ENCODE measurements around the gene CABCOCO1.

The CABCOCO1 gene

GRCh38 chr10:61642676-61643075, 20.1 kb upstream of the CABCOCO1 start:
- no peak overlapping the region for H3K27ac ChIP-seq (ENCODE audit: low read depth, low read length)
- H3K9ac ChIP-seq (ENCODE audit: low read length), result no peak overlapping the region
- H3K27me3 ChIP-seq (ENCODE audit: control insufficient read depth in 1 of 2, insufficient read depth in 2 of 2, low read length in 2 of 2), result no peaks in the 10 kb centered on the region
- no peaks in the 10 kb centered on the region for H3K9me3 ChIP-seq (ENCODE audit: low read length)
- H3K4me1 ChIP-seq (ENCODE audit: insufficient read depth, low read length), result peaks cover 21% of the 10 kb centered on the region
- H3K4me3 ChIP-seq (ENCODE audit: low read depth in 1 of 2, low read length in 2 of 2), result no peak overlapping the region
- no peaks in the 10 kb centered on the region for H3K36me3 ChIP-seq (ENCODE audit: insufficient read depth, low read length)

DNA sequence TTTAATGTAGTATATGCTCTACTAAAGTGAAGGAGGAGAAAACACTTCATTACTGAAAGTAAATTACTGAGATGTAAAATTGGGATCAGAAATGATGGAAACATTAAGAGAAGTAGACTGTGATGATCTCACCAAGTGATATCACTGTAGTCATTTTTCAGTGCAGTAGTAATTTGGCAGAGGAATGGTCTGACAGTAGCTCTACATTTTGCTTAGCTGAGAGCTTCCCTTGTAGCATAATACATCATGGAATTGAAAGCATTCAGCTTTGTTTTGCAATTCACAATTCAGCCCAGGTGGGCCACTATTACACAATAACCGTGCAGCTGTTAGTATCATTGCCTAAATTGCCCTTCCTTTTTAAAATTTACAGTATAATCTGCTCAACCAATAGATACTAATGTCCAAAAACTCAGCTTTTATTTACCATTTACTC, 19.4 kb upstream of the CABCOCO1 start:
- Histone ChIP-seq H3K4me1 (ENCODE audit: insufficient read depth, low read length) (peaks cover 21% of the 10 kb centered on the region), H3K9me3 (ENCODE audit: low read length) (no peaks in the 10 kb centered on the region), H3K27me3 (ENCODE audit: control insufficient read depth in 1 of 2, insufficient read depth in 2 of 2, low read length in 2 of 2) (no peaks in the 10 kb centered on the region), H3K36me3 (ENCODE audit: insufficient read depth, low read length) (no peaks in the 10 kb centered on the region), H3K27ac (ENCODE audit: low read depth, low read length) (no peak overlapping the region), H3K4me3 (ENCODE audit: low read depth in 1 of 2, low read length in 2 of 2) (no peak overlapping the region), H3K9ac (ENCODE audit: low read length) (no peak overlapping the region)

- Histone ChIP-seq H3K9ac (ENCODE audit: low read length) (no peak overlapping the region), H3K27me3 (ENCODE audit: control insufficient read depth in 1 of 2, insufficient read depth in 2 of 2, low read length in 2 of 2) (no peaks in the 10 kb centered on the region), H3K4me3 (ENCODE audit: low read depth in 1 of 2, low read length in 2 of 2) (no peak overlapping the region), H3K36me3 (ENCODE audit: insufficient read depth, low read length) (no peaks in the 10 kb centered on the region), H3K9me3 (ENCODE audit: low read length) (no peaks in the 10 kb centered on the region), H3K27ac (ENCODE audit: low read depth, low read length) (no peak overlapping the region), H3K4me1 (ENCODE audit: insufficient read depth, low read length) (no peaks in the 10 kb centered on the region)
Observed at GRCh38 chr10:61653699-61654098, 9.0 kb upstream of the CABCOCO1 start.

DNA sequence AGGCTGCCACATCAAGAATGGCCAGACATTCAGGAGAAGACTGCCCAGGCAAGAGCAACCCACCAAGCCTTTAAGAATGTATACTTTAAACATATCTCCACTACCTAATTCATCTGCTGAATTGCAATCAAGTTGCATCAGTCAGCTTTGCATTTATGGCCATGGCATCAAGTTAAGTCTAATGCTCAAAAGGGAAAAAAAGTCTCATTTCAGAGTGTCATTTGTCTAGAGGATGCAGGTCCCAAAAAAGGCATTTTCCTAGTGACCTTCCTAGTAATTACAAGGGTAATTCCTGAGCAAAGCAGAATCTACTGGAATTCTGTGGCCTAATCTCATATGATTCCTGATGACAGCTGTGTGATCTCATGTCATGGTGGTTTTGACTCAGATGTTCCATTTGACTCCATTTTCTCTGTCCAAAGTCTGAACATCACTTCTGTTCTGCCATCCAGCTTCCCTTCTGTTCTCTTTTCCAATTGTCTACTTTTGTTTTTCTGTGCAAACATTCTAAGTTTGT, 7.3 kb upstream of the CABCOCO1 start:
- no peaks in the 10 kb centered on the region for H3K4me1 ChIP-seq (ENCODE audit: insufficient read depth, low read length)

GRCh38 chr10:61663466-61663865, 737 bp downstream of the CABCOCO1 start:
- peak overlapping the region; percentile 67 for H3K27ac ChIP-seq (ENCODE audit: low read depth, low read length)
- no peaks in the 10 kb centered on the region for H3K9me3 ChIP-seq (ENCODE audit: low read length)
- no peaks in the 10 kb centered on the region for H3K27me3 ChIP-seq (ENCODE audit: control insufficient read depth in 1 of 2, insufficient read depth in 2 of 2, low read length in 2 of 2)
- peak overlapping the region; percentile 45 to 54 for H3K4me3 ChIP-seq (ENCODE audit: low read depth in 1 of 2, low read length in 2 of 2)
- H3K36me3 ChIP-seq (ENCODE audit: insufficient read depth, low read length), result no peaks in the 10 kb centered on the region
- H3K9ac ChIP-seq (ENCODE audit: low read length), result no peak overlapping the region
- H3K4me1 ChIP-seq (ENCODE audit: insufficient read depth, low read length), result no peaks in the 10 kb centered on the region

More for the DNA sequence above, 7.3 kb upstream of the CABCOCO1 start:
- Histone ChIP-seq H3K4me3 (ENCODE audit: low read depth in 1 of 2, low read length in 2 of 2) (no peak overlapping the region), H3K9ac (ENCODE audit: low read length) (no peak overlapping the region), H3K9me3 (ENCODE audit: low read length) (no peaks in the 10 kb centered on the region), H3K27me3 (ENCODE audit: control insufficient read depth in 1 of 2, insufficient read depth in 2 of 2, low read length in 2 of 2) (no peaks in the 10 kb centered on the region), H3K27ac (ENCODE audit: low read depth, low read length) (no peak overlapping the region), H3K36me3 (ENCODE audit: insufficient read depth, low read length) (no peaks in the 10 kb centered on the region)

DNA sequence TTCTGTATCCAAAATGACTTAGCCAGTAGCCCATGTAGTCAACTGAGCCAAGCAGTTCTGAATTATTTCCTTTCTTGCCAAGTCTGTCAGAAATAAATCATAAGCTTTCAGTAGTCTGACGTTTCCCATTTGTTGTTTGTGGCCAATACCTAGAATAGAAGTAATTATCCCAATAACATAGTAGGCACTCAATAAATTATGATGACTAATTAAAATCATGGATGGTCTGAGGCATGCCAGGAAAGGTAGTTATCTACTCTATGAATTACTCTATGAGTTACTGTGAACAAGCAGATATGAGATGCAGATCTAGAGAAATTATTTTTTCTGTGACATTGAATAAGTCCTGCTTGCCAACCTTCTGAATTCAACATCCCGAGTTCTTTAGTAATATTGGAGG, 2.3 kb downstream of the CABCOCO1 start:
- Histone ChIP-seq H3K9me3 (ENCODE audit: low read length) (no peaks in the 10 kb centered on the region), H3K9ac (ENCODE audit: low read length) (no peak overlapping the region), H3K27ac (ENCODE audit: low read depth, low read length) (no peak overlapping the region), H3K27me3 (ENCODE audit: control insufficient read depth in 1 of 2, insufficient read depth in 2 of 2, low read length in 2 of 2) (no peaks in the 10 kb centered on the region), H3K4me1 (ENCODE audit: insufficient read depth, low read length) (no peaks in the 10 kb centered on the region), H3K36me3 (ENCODE audit: insufficient read depth, low read length) (no peaks in the 10 kb centered on the region), H3K4me3 (ENCODE audit: low read depth in 1 of 2, low read length in 2 of 2) (no peak overlapping the region)

GRCh38 chr10:61669161-61669725, 6.5 kb downstream of the CABCOCO1 start:
- Histone ChIP-seq H3K27ac (ENCODE audit: low read depth, low read length) (no peak overlapping the region), H3K27me3 (ENCODE audit: control insufficient read depth in 1 of 2, insufficient read depth in 2 of 2, low read length in 2 of 2) (no peaks in the 10 kb centered on the region), H3K36me3 (ENCODE audit: insufficient read depth, low read length) (no peaks in the 10 kb centered on the region), H3K9me3 (ENCODE audit: low read length) (no peaks in the 10 kb centered on the region), H3K9ac (ENCODE audit: low read length) (no peak overlapping the region), H3K4me1 (ENCODE audit: insufficient read depth, low read length) (no peaks in the 10 kb centered on the region), H3K4me3 (ENCODE audit: low read depth in 1 of 2, low read length in 2 of 2) (no peak overlapping the region)

DNA sequence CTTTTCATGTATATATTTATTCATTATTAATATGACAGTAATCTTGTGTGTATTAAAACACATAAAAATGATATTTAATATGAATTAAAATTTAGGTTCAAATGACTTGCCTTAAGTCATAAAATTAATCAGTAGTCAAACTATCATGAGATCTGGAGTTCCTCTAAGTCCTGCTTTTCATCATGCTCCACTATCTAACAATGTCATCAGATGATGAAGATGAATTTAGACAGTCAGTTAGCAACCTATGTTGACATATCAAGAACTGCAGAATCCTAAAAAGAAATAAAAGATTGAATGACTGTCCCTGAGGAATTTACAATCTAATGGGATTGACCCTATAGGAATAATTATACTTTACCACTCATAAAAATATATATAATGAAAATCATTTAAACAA, 7.1 kb downstream of the CABCOCO1 start:
- Histone ChIP-seq H3K27ac (ENCODE audit: low read depth, low read length) (no peak overlapping the region), H3K4me3 (ENCODE audit: low read depth in 1 of 2, low read length in 2 of 2) (no peak overlapping the region), H3K4me1 (ENCODE audit: insufficient read depth, low read length) (no peaks in the 10 kb centered on the region), H3K9ac (ENCODE audit: low read length) (no peak overlapping the region), H3K36me3 (ENCODE audit: insufficient read depth, low read length) (no peaks in the 10 kb centered on the region), H3K9me3 (ENCODE audit: low read length) (no peaks in the 10 kb centered on the region), H3K27me3 (ENCODE audit: control insufficient read depth in 1 of 2, insufficient read depth in 2 of 2, low read length in 2 of 2) (no peaks in the 10 kb centered on the region)

DNA sequence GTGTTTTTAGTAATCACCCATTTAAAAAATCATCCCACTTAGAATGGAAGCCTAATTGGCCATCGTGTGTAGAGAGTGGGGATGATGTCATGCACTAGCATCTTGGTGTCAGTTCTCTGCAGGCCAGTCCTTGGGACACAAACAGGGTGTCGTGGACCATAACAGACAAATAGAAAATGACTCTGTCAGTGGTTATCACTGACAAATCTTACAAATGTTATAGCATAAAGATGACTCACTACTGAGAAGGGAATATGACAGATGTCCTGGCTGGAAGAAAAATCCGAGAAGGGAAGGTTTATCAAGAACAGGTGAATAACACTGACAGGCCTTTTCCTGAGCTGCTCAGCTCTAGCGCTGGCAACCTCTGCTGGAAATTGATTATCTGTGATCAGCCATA, 10.6 kb downstream of the CABCOCO1 start:
- Histone ChIP-seq H3K9ac (ENCODE audit: low read length) (no peak overlapping the region), H3K27me3 (ENCODE audit: control insufficient read depth in 1 of 2, insufficient read depth in 2 of 2, low read length in 2 of 2) (no peaks in the 10 kb centered on the region), H3K4me3 (ENCODE audit: low read depth in 1 of 2, low read length in 2 of 2) (no peak overlapping the region), H3K4me1 (ENCODE audit: insufficient read depth, low read length) (no peaks in the 10 kb centered on the region), H3K36me3 (ENCODE audit: insufficient read depth, low read length) (no peaks in the 10 kb centered on the region), H3K9me3 (ENCODE audit: low read length) (no peaks in the 10 kb centered on the region), H3K27ac (ENCODE audit: low read depth, low read length) (no peak overlapping the region)

DNA sequence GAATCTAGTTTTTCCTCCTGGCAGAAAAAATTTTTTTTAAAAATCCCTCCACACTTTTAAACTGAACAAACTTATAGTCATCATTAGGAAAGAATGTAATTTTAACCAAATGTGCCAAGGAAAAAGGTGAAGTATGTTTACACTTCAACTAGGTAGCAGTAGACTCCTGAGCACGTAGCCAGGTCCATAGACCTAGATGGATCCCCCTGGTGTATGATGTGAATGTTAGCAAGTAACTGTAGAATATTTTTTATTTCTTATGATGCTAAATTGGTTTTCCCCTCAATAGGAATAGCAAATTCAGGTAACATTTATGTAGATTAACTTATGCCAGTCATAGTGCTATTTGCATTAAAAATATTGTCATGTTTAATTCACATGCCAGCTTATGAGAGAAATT, 19.6 kb downstream of the CABCOCO1 start:
- no peaks in the 10 kb centered on the region for H3K9me3 ChIP-seq (ENCODE audit: low read length)
- H3K4me1 ChIP-seq (ENCODE audit: insufficient read depth, low read length), result no peaks in the 10 kb centered on the region
- no peak overlapping the region for H3K27ac ChIP-seq (ENCODE audit: low read depth, low read length)
- no peak overlapping the region for H3K9ac ChIP-seq (ENCODE audit: low read length)
- no peak overlapping the region for H3K4me3 ChIP-seq (ENCODE audit: low read depth in 1 of 2, low read length in 2 of 2)
- H3K36me3 ChIP-seq (ENCODE audit: insufficient read depth, low read length), result no peaks in the 10 kb centered on the region
- H3K27me3 ChIP-seq (ENCODE audit: control insufficient read depth in 1 of 2, insufficient read depth in 2 of 2, low read length in 2 of 2), result no peaks in the 10 kb centered on the region

DNA sequence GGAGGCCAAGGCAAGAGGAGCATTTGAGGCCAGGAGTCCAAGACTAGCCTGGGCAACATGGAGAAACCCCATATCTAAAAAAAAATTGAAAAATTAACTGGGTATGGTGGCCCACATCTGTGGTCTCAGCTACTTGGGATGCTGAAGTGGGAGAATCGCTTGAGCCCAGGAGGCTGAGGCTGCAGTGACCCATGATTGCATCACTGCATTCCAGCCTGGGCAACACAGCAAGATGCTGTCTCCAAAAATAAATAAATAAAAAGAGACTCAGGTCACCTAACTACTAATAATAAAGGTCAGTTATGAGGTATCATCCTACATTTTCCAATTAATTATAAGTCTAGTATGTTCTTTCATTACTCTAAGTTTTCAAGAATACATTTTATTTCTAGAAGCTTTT, 20.6 kb downstream of the CABCOCO1 start:
- Histone ChIP-seq H3K9me3 (ENCODE audit: low read length) (no peaks in the 10 kb centered on the region), H3K27me3 (ENCODE audit: control insufficient read depth in 1 of 2, insufficient read depth in 2 of 2, low read length in 2 of 2) (no peaks in the 10 kb centered on the region)

DNA sequence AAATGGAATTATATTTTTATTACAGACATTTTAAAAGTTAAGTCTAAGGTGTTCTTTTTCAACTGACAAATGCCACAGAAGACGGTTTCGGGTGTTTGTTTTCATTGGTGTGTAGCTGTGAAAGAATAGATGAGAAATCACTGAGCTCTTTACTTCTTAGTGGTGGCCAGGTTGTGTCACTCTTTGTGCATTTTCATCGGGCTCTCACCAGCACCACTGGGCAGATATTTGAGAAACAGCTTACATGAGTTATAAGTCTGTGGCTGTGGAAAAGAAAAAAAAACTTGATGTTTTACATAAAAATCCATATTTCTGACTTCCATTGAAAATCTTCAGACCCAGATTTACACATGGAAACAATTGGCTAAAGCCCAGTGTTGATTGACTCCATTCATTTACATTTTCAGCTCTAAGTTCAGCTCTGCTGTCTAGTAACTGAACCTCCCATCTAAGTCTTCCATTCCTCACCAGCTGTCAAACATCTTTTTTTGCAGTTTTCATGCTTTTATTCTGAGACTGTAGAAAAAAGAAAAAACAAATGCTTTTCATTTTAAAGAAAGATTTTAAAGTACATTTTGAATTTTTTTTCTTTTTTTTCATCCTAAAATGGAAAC, 22.3 kb downstream of the CABCOCO1 start:
- Histone ChIP-seq H3K9me3 (ENCODE audit: low read length) (no peaks in the 10 kb centered on the region), H3K36me3 (ENCODE audit: insufficient read depth, low read length) (no peaks in the 10 kb centered on the region), H3K27me3 (ENCODE audit: control insufficient read depth in 1 of 2, insufficient read depth in 2 of 2, low read length in 2 of 2) (no peaks in the 10 kb centered on the region), H3K4me3 (ENCODE audit: low read depth in 1 of 2, low read length in 2 of 2) (no peak overlapping the region), H3K27ac (ENCODE audit: low read depth, low read length) (no peak overlapping the region), H3K9ac (ENCODE audit: low read length) (no peak overlapping the region), H3K4me1 (ENCODE audit: insufficient read depth, low read length) (no peaks in the 10 kb centered on the region)

More for the DNA sequence above, 20.6 kb downstream of the CABCOCO1 start:
- no peak overlapping the region for H3K27ac ChIP-seq (ENCODE audit: low read depth, low read length)
- no peak overlapping the region for H3K4me3 ChIP-seq (ENCODE audit: low read depth in 1 of 2, low read length in 2 of 2)
- H3K9ac ChIP-seq (ENCODE audit: low read length), result no peak overlapping the region
- no peaks in the 10 kb centered on the region for H3K36me3 ChIP-seq (ENCODE audit: insufficient read depth, low read length)
- H3K4me1 ChIP-seq (ENCODE audit: insufficient read depth, low read length), result no peaks in the 10 kb centered on the region
